ENCODE results near the gene RSRC2.
A peak's percentile ranks its signal among the peaks of the same experiment; 100 is the strongest.

GRCh38 chr12:122500685-122501488, 25.8 kb downstream of the RSRC2 start, which contains the start of gene ZCCHC8:
- TF ChIP-seq CTCF (IDR thresholded peaks at IDR 0.05; ENCODE audit: low read depth, low read length, poor library complexity, severe bottlenecking) (peak; percentile 63), EZH2phosphoT487 (IDR thresholded peaks at IDR 0.05; ENCODE audit: borderline replicate concordance, low read length) (no peak)

All from DOHH2 (cell line).